H1 (cell line): ENCODE measurements around the gene TSC22D3. TPM values are rescaled to one million over a fixed set of nuclear protein-coding genes. Genes with fewer than 3 reads are reported as not detected.

ENCODE experiments used
- CTCF ChIA-PET: fragments of 300-600 bp; sonication (Branson Sonifier 250); formaldehyde crosslinking; loops from one replicate; lab custom pipeline; 2021; ENCODE audit not compliant: partially characterized antibody; lab: Charles Lee
- POLR2A ChIA-PET: fragments of 300-600 bp; sonication (Branson Sonifier 250); formaldehyde crosslinking; loops from one replicate; lab custom pipeline; 2021; ENCODE audit warnings: inconsistent platforms; ENCODE audit not compliant: partially characterized antibody; lab: Charles Lee
- DNase-seq, 2 experiments: peaks; one replicate each; pipeline versions ENCODE4 v3.0.0 to v3.0.0-alpha.2; 2010 to 2022; ENCODE audit warnings: low spot score in 2 of 2, low read depth in 1 of 2, mixed read lengths in 1 of 2
- FAIRE-seq: peaks from 2 replicates; lab custom pipeline; 2011; peaks lifted over from hg19 to GRCh38; lab: Jason Lieb, UNC
- H2AFZ ChIP-seq: 2 replicates; pipeline ENCODE4 v1.8.1; 2012; ENCODE audit warnings: low read length, inconsistent platforms
- H2AK5ac ChIP-seq: 2 replicates; pipeline ENCODE4 v1.6.1; 2013; ENCODE audit warnings: low read depth, low read length
- H2BK120ac ChIP-seq: replicated peaks from 2 replicates; pipeline ENCODE3; 2013; ENCODE audit warnings: low read depth, low read length, inconsistent platforms
- H2BK12ac ChIP-seq: 2 replicates; pipeline ENCODE4 v1.6.1; 2013; ENCODE audit warnings: low read depth, low read length
- H2BK15ac ChIP-seq: 2 replicates; pipeline ENCODE4 v1.6.1; 2013; ENCODE audit warnings: low read length
- H2BK20ac ChIP-seq: 2 replicates; pipeline ENCODE4 v1.6.1; 2013; ENCODE audit warnings: low read length
- H2BK5ac ChIP-seq: 2 replicates; pipeline ENCODE4 v1.6.1; 2013; ENCODE audit warnings: low read depth, low read length
- H3K14ac ChIP-seq: 2 replicates; pipeline ENCODE4 v1.6.1; 2013; ENCODE audit warnings: inconsistent platforms; ENCODE audit not compliant: insufficient read length
- H3K18ac ChIP-seq: 2 replicates; pipeline ENCODE4 v1.6.1; 2013; ENCODE audit warnings: low read length; ENCODE audit errors: extremely low read depth
- H3K23ac ChIP-seq: 2 replicates; pipeline ENCODE4 v1.6.1; 2013; ENCODE audit warnings: inconsistent platforms; ENCODE audit not compliant: insufficient read length
- H3K23me2 ChIP-seq: 2 replicates; pipeline ENCODE4 v1.6.1; 2013; ENCODE audit warnings: low read depth, low read length
- H3K27ac ChIP-seq: 2 replicates; pipeline ENCODE4 v1.6.1; 2011; ENCODE audit warnings: low read depth, low read length, inconsistent platforms
- H3K27me3 ChIP-seq, 4 experiments: replicated peaks in 1 of 4; 1 replicate in 1 of 4; 2 replicates in 3 of 4; pipeline versions ENCODE4 v1.6.1 to v1.8.1; 2011 to 2013; ENCODE audit warnings: low read length in 3 of 4, mild to moderate bottlenecking in 3 of 4, inconsistent platforms in 2 of 4, mixed read lengths in 2 of 4, moderate library complexity in 1 of 4; ENCODE audit not compliant: control insufficient read depth in 3 of 4, insufficient read depth in 3 of 4; ENCODE audit errors: extremely low read depth in 1 of 4
- H3K36me3 ChIP-seq, 4 experiments: 2 replicates each; pipeline versions ENCODE4 v1.6.1 to v1.8.1; 2011 to 2013; ENCODE audit warnings: mild to moderate bottlenecking in 4 of 4, low read length in 3 of 4, moderate library complexity in 2 of 4, control low read depth in 1 of 4, inconsistent platforms in 1 of 4; ENCODE audit not compliant: insufficient read depth in 4 of 4, control insufficient read depth in 2 of 4
- H3K4ac ChIP-seq: replicated peaks from 2 replicates; pipeline ENCODE3; 2013; ENCODE audit warnings: low read length, low read depth, mixed read lengths, inconsistent platforms; ENCODE audit not compliant: insufficient read length
- H3K4me1 ChIP-seq, 4 experiments: replicated peaks in 1 of 4; 1 replicate in 1 of 4; 2 replicates in 3 of 4; pipeline versions ENCODE4 v1.6.1 to v1.8.1; 2011 to 2013; ENCODE audit warnings: low read length in 3 of 4, inconsistent platforms in 2 of 4, mixed read lengths in 1 of 4; ENCODE audit not compliant: insufficient read depth in 4 of 4, control insufficient read depth in 3 of 4
- H3K4me2 ChIP-seq, 2 experiments: 2 replicates each; pipeline versions ENCODE4 v1.6.1 to v1.8.1; 2011 to 2013; ENCODE audit warnings: low read depth in 2 of 2, low read length in 2 of 2, control low read depth in 1 of 2, inconsistent platforms in 1 of 2, mild to moderate bottlenecking in 1 of 2; ENCODE audit not compliant: insufficient read depth in 1 of 2
- H3K4me3 ChIP-seq, 4 experiments: fragments of 200-600, 300-600 bp in 1 of 4; sonication (generic), shearing (Covaris generic), sonication (Bioruptor Twin) in 1 of 4; 2 replicates each; pipeline versions ENCODE4 v1.5.1 to v1.8.1; 2011 to 2016; ENCODE audit warnings: low read length in 4 of 4, low read depth in 3 of 4, control low read depth in 2 of 4, inconsistent platforms in 2 of 4, mild to moderate bottlenecking in 2 of 4, mixed read lengths in 1 of 4, moderate library complexity in 1 of 4; ENCODE audit not compliant: insufficient read depth in 2 of 4; ENCODE audit errors: extremely low read depth in 1 of 4
- H3K56ac ChIP-seq: replicated peaks from 2 replicates; pipeline ENCODE3; 2013; ENCODE audit warnings: low read depth, mild to moderate bottlenecking, mixed read lengths, low read length, inconsistent platforms; ENCODE audit not compliant: insufficient read length
- H3K79me1 ChIP-seq: 2 replicates; pipeline ENCODE4 v1.6.1; 2013; ENCODE audit warnings: low read depth, low read length, control low read depth
- H3K79me2 ChIP-seq, 2 experiments: 2 replicates each; pipeline versions ENCODE4 v1.6.1 to v1.8.1; 2012 to 2013; ENCODE audit warnings: low read length in 2 of 2, mild to moderate bottlenecking in 2 of 2, inconsistent platforms in 1 of 2; ENCODE audit not compliant: insufficient read depth in 2 of 2, control insufficient read depth in 1 of 2
- H3K9ac ChIP-seq, 4 experiments: replicated peaks in 1 of 4; 1 replicate in 1 of 4; 2 replicates in 3 of 4; pipeline versions ENCODE4 v1.6.1 to v1.8.1; 2011 to 2013; ENCODE audit warnings: low read depth in 3 of 4, low read length in 3 of 4, control low read depth in 2 of 4, mild to moderate bottlenecking in 2 of 4, moderate library complexity in 2 of 4, inconsistent platforms in 1 of 4; ENCODE audit errors: extremely low read depth in 1 of 4
- H3K9me3 ChIP-seq, 2 experiments: 2 replicates each; pipeline versions ENCODE4 v1.6.1 to v1.8.1; 2012 to 2013; ENCODE audit warnings: mild to moderate bottlenecking in 2 of 2, moderate library complexity in 2 of 2, control low read depth in 1 of 2, inconsistent platforms in 1 of 2, low read depth in 1 of 2, low read length in 1 of 2, mixed read lengths in 1 of 2; ENCODE audit not compliant: insufficient read depth in 2 of 2
- H4K20me1 ChIP-seq, 2 experiments: replicated peaks in 1 of 2; 2 replicates each; pipeline versions ENCODE3 to v1.8.1; 2011 to 2013; ENCODE audit warnings: inconsistent platforms in 2 of 2, low read length in 2 of 2, mild to moderate bottlenecking in 1 of 2; ENCODE audit not compliant: insufficient read depth in 2 of 2, control insufficient read depth in 1 of 2
- H4K5ac ChIP-seq: 2 replicates; pipeline ENCODE4 v1.6.1; 2013; ENCODE audit warnings: low read length, low read depth, mixed read lengths, inconsistent platforms; ENCODE audit not compliant: insufficient read length
- H4K8ac ChIP-seq: 2 replicates; pipeline ENCODE4 v1.8.0; 2013; ENCODE audit warnings: mild to moderate bottlenecking, moderate library complexity, low read length, inconsistent platforms; ENCODE audit not compliant: insufficient read depth; ENCODE audit errors: extremely low read depth
- H4K91ac ChIP-seq: replicated peaks from 2 replicates; pipeline ENCODE3; 2013; ENCODE audit warnings: low read length, mixed read lengths, inconsistent platforms; ENCODE audit not compliant: insufficient read length
- CBX8 ChIP-seq: fragments of 300-800, 300-1000 bp; sonication (generic); IDR thresholded peaks from 2 replicates; pipeline ENCODE4 v1.7.1; 2016; ENCODE audit warnings: low read depth, low read length, borderline replicate concordance
- E2F6 ChIP-seq: IDR thresholded peaks from 2 replicates; pipeline ENCODE4 v1.6.1; 2012; ENCODE audit warnings: inconsistent platforms
- GTF2F1 ChIP-seq: IDR thresholded peaks from 2 replicates; pipeline ENCODE4 v1.6.1; 2012; ENCODE audit warnings: low read depth, low read length, improper control_type of control experiment, borderline replicate concordance
- HDAC6 ChIP-seq: IDR thresholded peaks from one replicate; pipeline ENCODE4 v1.7.1; 2012; ENCODE audit warnings: low read depth, mild to moderate bottlenecking, inconsistent platforms, low read length, moderate library complexity
- KDM4A ChIP-seq: IDR thresholded peaks from one replicate; pipeline ENCODE4 v1.7.1; 2012; ENCODE audit warnings: low read depth, mild to moderate bottlenecking, moderate library complexity, low read length, inconsistent platforms; ENCODE audit not compliant: severe bottlenecking
- RNF2 ChIP-seq: fragments of 200-900, 300-1000 bp; sonication (generic); IDR thresholded peaks from 2 replicates; pipeline ENCODE4 v1.7.1; 2016; ENCODE audit warnings: borderline replicate concordance, low read depth, mild to moderate bottlenecking, antibody characterized with exemption, low read length; ENCODE audit not compliant: poor library complexity, severe bottlenecking; ENCODE audit errors: missing control alignments
- SRF ChIP-seq: IDR thresholded peaks from 2 replicates; pipeline ENCODE4 v1.6.1; 2011; ENCODE audit warnings: mild to moderate bottlenecking, low read depth, low read length, moderate library complexity
- SUZ12 ChIP-seq: fragments of 200-600 bp; sonication (generic); IDR thresholded peaks from 2 replicates; pipeline ENCODE4 v1.6.1; 2012; ENCODE audit warnings: mild to moderate bottlenecking, inconsistent platforms, low read length, moderate library complexity, mixed read lengths
- TAF7 ChIP-seq: optimal IDR thresholded peaks from 2 replicates; pipeline ENCODE3; 2011; ENCODE audit warnings: low read depth, mild to moderate bottlenecking, inconsistent platforms, low read length, moderate library complexity, borderline replicate concordance
- TCF12 ChIP-seq: IDR thresholded peaks from 2 replicates; pipeline ENCODE4 v1.6.1; 2011; ENCODE audit warnings: low read depth, mild to moderate bottlenecking, low read length
- WGBS, 2 experiments: shearing (Covaris generic) in 1 of 2; methylation state at CpG; one replicate each; pipeline versions ENCODE4 v1.1.6 to v1.1.7; 2013 to 2015; ENCODE audit warnings: low lambda C conversion rate in 2 of 2, mixed read lengths in 2 of 2, inconsistent platforms in 1 of 2, low coverage in 1 of 2, missing lambda C conversion rate in 1 of 2; ENCODE audit not compliant: insufficient replicate concordance in 2 of 2, insufficient coverage in 1 of 2, insufficient read length in 1 of 2; ENCODE audit errors: extremely low coverage in 1 of 2, missing lambda C conversion rate in 1 of 2; 5-methylcytosine and 5-hydroxymethylcytosine counted together
- polyA plus RNA-seq, 7 experiments: library from polyadenylated mRNA; depleted of rRNA in 3 of 7; stranded (reverse) in 5 of 7; unstranded in 2 of 7; fragments of >200 nt in 5 of 7; fragments of 200-250 nt in 2 of 7; gene quantifications; 1 replicate in 5 of 7; 2 replicates in 1 of 7; 4 replicates in 1 of 7; pipeline versions ENCODE4 v1.2.1 to v1.2.3, GENCODE V29; 2011 to 2013; ENCODE audit warnings: missing spikeins in 2 of 7, mixed read lengths in 2 of 7
- total RNA-seq: library from RNA; stranded (reverse); fragmentation: NEBNext Ultra II Directional; extraction: Animal tissue kit (Norgen Biotek cat#: 25700); gene quantifications from 2 replicates; pipeline ENCODE4 v1.2.1, GENCODE V29; 2021
- TF ChIP-seq, protein P1 (sequence below): IDR thresholded peaks from 2 replicates; pipeline ENCODE4 v1.6.1; 2011; ENCODE audit warnings: low read depth, mild to moderate bottlenecking, low read length; ENCODE audit not compliant: insufficient read depth

TSC22D3 gene
- total and polyA plus RNA-seq, 2 of the 8 experiments (the other 6 are each of a cell fraction or from before 2014, with no cell fraction given) = 7.6 to 12.9 TPM

- no peak overlapping the region for H4K8ac ChIP-seq
- H3K18ac ChIP-seq = no peak overlapping the region
- no peak overlapping the region for H2BK5ac ChIP-seq
- H2BK15ac ChIP-seq = no peak overlapping the region
- no peak overlapping the region for H3K56ac ChIP-seq
- no peaks in the 10 kb centered on the region for H4K20me1 ChIP-seq
- no peak overlapping the region for H4K91ac ChIP-seq
- no peak overlapping the region for H3K9ac ChIP-seq
- no peak overlapping the region for H2AK5ac ChIP-seq
- H3K4me2 ChIP-seq = no peak overlapping the region
- WGBS, 2 experiments = 67% methylated on average over 1 of the region's 1 CpG; no CpG with 5 or more reads in 1 of the 2 experiments
- no peak overlapping the region for H3K4me3 ChIP-seq
- H3K27me3 ChIP-seq = no peaks in the 10 kb centered on the region
- H3K4me1 ChIP-seq = no peaks in the 10 kb centered on the region
- no peak overlapping the region for H2BK120ac ChIP-seq
- no peaks in the 10 kb centered on the region for H3K79me1 ChIP-seq
- H3K27ac ChIP-seq = no peak overlapping the region
- H3K23ac ChIP-seq = no peak overlapping the region
- no peak overlapping the region for H2AFZ ChIP-seq
- no peak overlapping the region for H3K4ac ChIP-seq
- FAIRE-seq = no peak
- ChIA-PET CTCF (interaction anchor here (1.2 kb wide), 1 partner anchor 129 kb away, joined by 3 read pairs; no protein-coding TSS in a partner anchor), POLR2A (interaction anchor here (1.6 kb wide), 1 partner anchor 70 kb away, joined by 3 read pairs; no protein-coding TSS in a partner anchor)
- H4K5ac ChIP-seq = no peak overlapping the region
- H2BK20ac ChIP-seq = no peak overlapping the region
- no peaks in the 10 kb centered on the region for H3K9me3 ChIP-seq
- no peaks in the 10 kb centered on the region for H3K79me2 ChIP-seq
- H3K14ac ChIP-seq = no peak overlapping the region
- H3K23me2 ChIP-seq = no peaks in the 10 kb centered on the region
- H3K36me3 ChIP-seq = no peaks in the 10 kb centered on the region
- no peak overlapping the region for H2BK12ac ChIP-seq
- DNase-seq = no peak
- TF ChIP-seq CBX8 (no peak), GTF2F1 (no peak), TCF12 (no peak), RNF2 (no peak), SUZ12 (no peak), E2F6 (no peak), TAF7 (no peak), KDM4A (no peak), SRF (no peak), HDAC6 (no peak)
- TF ChIP-seq, protein P1, sequence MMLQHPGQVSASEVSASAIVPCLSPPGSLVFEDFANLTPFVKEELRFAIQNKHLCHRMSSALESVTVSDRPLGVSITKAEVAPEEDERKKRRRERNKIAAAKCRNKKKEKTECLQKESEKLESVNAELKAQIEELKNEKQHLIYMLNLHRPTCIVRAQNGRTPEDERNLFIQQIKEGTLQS = no peak
Observed at GRCh38 chrX:107787827-107788226, 12.2 kb upstream of the TSC22D3 start.
